K562 (cell line): ENCODE measurements around the gene SEPTIN1. TPM values are rescaled to one million over a fixed set of nuclear protein-coding genes. Genes with fewer than 3 reads are reported as not detected.
A peak's percentile ranks its signal among the peaks of the same experiment; 100 is the strongest.

Source experiments
- BRD4 ChIP-seq: fragments of 200-600 bp; sonication (generic); IDR thresholded peaks from 2 replicates; pipeline ENCODE4 v1.6.1; 2017; ENCODE audit warnings: inconsistent platforms
- ESRRA ChIP-seq: fragments of 450-650 bp; IDR thresholded peaks from 2 replicates; pipeline ENCODE4 v1.6.1; 2014; ENCODE audit warnings: low read depth, mild to moderate bottlenecking, moderate library complexity, borderline replicate concordance
- GTF2B ChIP-seq: IDR thresholded peaks from 2 replicates; pipeline ENCODE4 v1.6.1; 2011; ENCODE audit not compliant: insufficient read length; ENCODE audit errors: extremely low read depth
- JUND ChIP-seq, 2 experiments: IDR thresholded peaks; 2 replicates in 1 of 2; 3 replicates in 1 of 2; pipeline ENCODE4 v1.6.1; 2011; ENCODE audit warnings: borderline replicate concordance in 2 of 2, low read depth in 2 of 2, low read length in 2 of 2, improper control_type of control experiment in 1 of 2, missing biosample characterization in 1 of 2, missing genetic modification characterization in 1 of 2, missing genetic modification reagents in 1 of 2
- LCOR ChIP-seq: sonication (generic); formaldehyde crosslinking; IDR thresholded peaks from 2 replicates; pipeline ENCODE4 v1.8.0; 2022; ENCODE audit warnings: mild to moderate bottlenecking, missing genetic modification reagents
- MAFK ChIP-seq: IDR thresholded peaks from 2 replicates; pipeline ENCODE4 v1.6.1; 2011; ENCODE audit warnings: low read length, improper control_type of control experiment
- MEF2D ChIP-seq: conservative IDR thresholded peaks from 2 replicates; pipeline ENCODE4 v1.6.1; 2016; ENCODE audit warnings: low read depth, missing genetic modification characterization, missing compliant biosample characterization
- MYBL2 ChIP-seq, 2 experiments: fragments of 450-650 bp in 1 of 2; sonication (generic) in 1 of 2; formaldehyde crosslinking in 1 of 2; IDR thresholded peaks; 2 replicates each; pipeline versions ENCODE4 v1.6.1 to v1.8.1; 2017 to 2022; ENCODE audit warnings: borderline replicate concordance in 1 of 2, inconsistent platforms in 1 of 2, low read depth in 1 of 2, mild to moderate bottlenecking in 1 of 2, missing genetic modification reagents in 1 of 2, moderate library complexity in 1 of 2
- NEUROD1 ChIP-seq: fragments of 150-350 bp; IDR thresholded peaks from 2 replicates; pipeline ENCODE4 v1.6.1; 2014; ENCODE audit warnings: borderline replicate concordance, low read length, low read depth; ENCODE audit not compliant: partially characterized antibody
- NFYB ChIP-seq: IDR thresholded peaks from 2 replicates; pipeline ENCODE4 v1.6.1; 2011; ENCODE audit warnings: mild to moderate bottlenecking, moderate library complexity; ENCODE audit not compliant: insufficient read length; ENCODE audit errors: extremely low read depth
- NR2C1 ChIP-seq, 2 experiments: fragments of 450-650 bp; IDR thresholded peaks; 2 replicates each; pipeline ENCODE4 v1.6.1; 2017; ENCODE audit warnings: mild to moderate bottlenecking in 2 of 2, antibody characterized with exemption in 1 of 2, inconsistent platforms in 1 of 2, missing compliant biosample characterization in 1 of 2, missing genetic modification characterization in 1 of 2
- NRF1 ChIP-seq, 2 experiments: fragments of 450-650 bp; IDR thresholded peaks in 1 of 2; conservative IDR thresholded peaks in 1 of 2; 2 replicates each; pipeline ENCODE4 v1.6.1; 2014; ENCODE audit warnings: mild to moderate bottlenecking in 2 of 2
- POLR2B ChIP-seq: fragments of 450-650 bp; IDR thresholded peaks from 2 replicates; pipeline ENCODE4 v1.6.1; 2018; ENCODE audit warnings: low read depth; ENCODE audit not compliant: partially characterized antibody
- RFX7 ChIP-seq: fragments of 250-450 bp; sonication (Bioruptor Pico); IDR thresholded peaks from 2 replicates; pipeline ENCODE4 v1.5.1; 2021; ENCODE audit warnings: mild to moderate bottlenecking
- TEAD4 ChIP-seq, 2 experiments: sonication (generic) in 1 of 2; formaldehyde crosslinking in 1 of 2; IDR thresholded peaks; 2 replicates each; pipeline versions ENCODE4 v1.6.1 to v1.8.0; 2012 to 2022; ENCODE audit warnings: borderline replicate concordance in 1 of 2, inconsistent platforms in 1 of 2, low read length in 1 of 2, mild to moderate bottlenecking in 1 of 2, missing genetic modification reagents in 1 of 2
- polyA plus RNA-seq, 8 experiments: library from polyadenylated mRNA; depleted of rRNA in 4 of 8; stranded (reverse) in 5 of 8; unstranded in 3 of 8; fragments of >200 nt; fragmentation: Nextera tagmentation in 2 of 8; fragmentation: Illumina TruSeq in 1 of 8; extraction: Ambion mirVana in 2 of 8; extraction: Trizol in 1 of 8; gene quantifications; 2 replicates each; pipeline versions ENCODE4 v1.2.1 to v1.2.3, GENCODE V29; 2011 to 2014; ENCODE audit warnings: inconsistent platforms in 1 of 8, missing spikeins in 1 of 8
- total RNA-seq, 7 experiments: library from RNA; depleted of rRNA in 6 of 7; stranded (reverse); fragments of >200 nt in 6 of 7; fragmentation: Illumina TruSeq in 2 of 7; extraction: Trizol in 2 of 7; gene quantifications; 2 replicates each; pipeline versions ENCODE4 v1.2.1 to v1.2.3, GENCODE V29; 2011 to 2021; ENCODE audit warnings: low replicate concordance in 1 of 7
- TF ChIP-seq, protein P1 (sequence below): fragments of 250-450 bp; sonication (Bioruptor Pico); IDR thresholded peaks from 2 replicates; pipeline ENCODE4 v1.5.0; 2022; ENCODE audit warnings: mild to moderate bottlenecking
- TF ChIP-seq, protein P2 (sequence below), 2 experiments: fragments of 200-800 bp in 1 of 2; sonication (Bioruptor generic) in 1 of 2; sonication (generic) in 1 of 2; formaldehyde crosslinking in 1 of 2; IDR thresholded peaks in 1 of 2; conservative IDR thresholded peaks in 1 of 2; 2 replicates each; pipeline versions ENCODE4 v1.5.0 to v1.6.1; 2016 to 2020; ENCODE audit warnings: missing compliant biosample characterization in 1 of 2, missing genetic modification characterization in 1 of 2, missing genetic modification reagents in 1 of 2
- TF ChIP-seq, protein P3 (sequence below): sonication (generic); formaldehyde crosslinking; IDR thresholded peaks from 2 replicates; pipeline ENCODE4 v1.8.0; 2022; ENCODE audit warnings: mild to moderate bottlenecking, missing genetic modification reagents

The SEPTIN1 gene
- total and polyA plus RNA-seq, 9 of the 15 experiments (the other 6 are each of a cell fraction or from before 2014, with no cell fraction given) = 0.23 to 5.6 (median 1.7) TPM; not detected in 1

DNA sequence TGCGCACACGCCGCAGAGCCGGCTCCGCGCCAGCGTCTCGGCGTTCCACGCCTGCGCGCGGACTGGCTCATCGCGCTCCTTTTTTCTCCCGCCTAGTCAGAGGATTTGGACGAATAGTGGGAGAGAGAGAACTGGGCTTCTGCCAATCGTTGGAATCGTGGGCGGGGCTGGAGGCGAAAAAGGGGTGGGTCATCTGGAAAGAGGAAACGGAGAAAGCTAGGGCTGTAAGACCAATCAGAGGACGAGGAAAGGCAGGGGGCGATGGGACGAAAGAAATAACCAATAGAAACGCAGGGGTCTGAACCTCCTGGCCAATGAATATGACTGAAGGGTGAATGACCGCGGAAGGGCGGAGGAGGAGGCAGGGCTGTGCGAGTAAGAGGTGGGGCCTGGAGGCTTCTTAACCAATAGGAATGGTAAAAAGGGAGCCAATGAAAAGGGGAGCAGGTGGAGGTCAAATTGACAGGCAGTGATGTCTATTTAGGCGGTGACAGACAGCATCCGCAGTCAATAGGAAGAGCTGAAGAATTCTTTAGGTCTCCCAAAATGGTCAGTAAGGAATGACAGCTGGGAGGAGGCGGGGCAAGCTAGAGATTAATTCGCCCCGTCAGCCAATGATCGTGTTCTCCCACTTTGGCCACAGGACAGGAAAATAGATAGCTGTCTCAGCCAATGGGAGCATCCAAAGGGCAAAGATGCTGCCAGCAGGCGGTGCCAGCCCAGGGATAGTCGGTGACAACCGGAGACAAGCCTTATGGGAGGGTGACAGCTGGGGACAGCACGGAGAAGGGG, 11.7 kb downstream of the SEPTIN1 start, which contains the start of gene TBC1D10B (continued):
- TF ChIP-seq MYBL2 (IDR thresholded peaks at IDR 0.05; ENCODE audit: low read depth) (no peak), MYBL2 (CRISPR knock-in tag; IDR thresholded peaks at IDR 0.05; ENCODE audit: borderline replicate concordance) (no peak), GTF2B (no peak), LCOR (CRISPR knock-in tag) (peak; percentile 95), NEUROD1 (peak; percentile 98), NFYB (peak; percentile 85), RFX7 (CRISPR knock-in tag) (no peak), NR2C1 (IDR thresholded peaks at IDR 0.05) (no peak; the same call in 1 of the 2 replicates), NR2C1 (tag; IDR thresholded peaks at IDR 0.05) (no peak), TEAD4 (IDR thresholded peaks at IDR 0.05; ENCODE audit: low read length) (no peak), TEAD4 (CRISPR knock-in tag; IDR thresholded peaks at IDR 0.05; ENCODE audit: borderline replicate concordance) (no peak), ESRRA (0 out of 2 replicates have a peak, but pooled peaks have one; percentile 20), JUND (IDR thresholded peaks at IDR 0.05; ENCODE audit: borderline replicate concordance, low read depth, low read length) (peak; percentile 37), JUND (tag; IDR thresholded peaks at IDR 0.05; ENCODE audit: borderline replicate concordance, low read depth, low read length) (peak; percentile 30; the same call in 1 of the 3 replicates), POLR2B (no peak), BRD4 (no peak), MAFK (peak; percentile 38; the same call in 1 of the 2 replicates), MEF2D (no peak; the same call in 1 of the 2 replicates), NRF1 (conservative IDR thresholded peaks at IDR 0.05 in 1 of 2, IDR thresholded peaks at IDR 0.05 in 1 of 2) (peak; percentile 96 to 97)
- TF ChIP-seq, protein P1, sequence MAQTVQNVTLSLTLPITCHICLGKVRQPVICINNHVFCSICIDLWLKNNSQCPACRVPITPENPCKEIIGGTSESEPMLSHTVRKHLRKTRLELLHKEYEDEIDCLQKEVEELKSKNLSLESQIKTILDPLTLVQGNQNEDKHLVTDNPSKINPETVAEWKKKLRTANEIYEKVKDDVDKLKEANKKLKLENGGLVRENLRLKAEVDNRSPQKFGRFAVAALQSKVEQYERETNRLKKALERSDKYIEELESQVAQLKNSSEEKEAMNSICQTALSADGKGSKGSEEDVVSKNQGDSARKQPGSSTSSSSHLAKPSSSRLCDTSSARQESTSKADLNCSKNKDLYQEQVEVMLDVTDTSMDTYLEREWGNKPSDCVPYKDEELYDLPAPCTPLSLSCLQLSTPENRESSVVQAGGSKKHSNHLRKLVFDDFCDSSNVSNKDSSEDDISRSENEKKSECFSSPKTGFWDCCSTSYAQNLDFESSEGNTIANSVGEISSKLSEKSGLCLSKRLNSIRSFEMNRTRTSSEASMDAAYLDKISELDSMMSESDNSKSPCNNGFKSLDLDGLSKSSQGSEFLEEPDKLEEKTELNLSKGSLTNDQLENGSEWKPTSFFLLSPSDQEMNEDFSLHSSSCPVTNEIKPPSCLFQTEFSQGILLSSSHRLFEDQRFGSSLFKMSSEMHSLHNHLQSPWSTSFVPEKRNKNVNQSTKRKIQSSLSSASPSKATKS (CRISPR knock-in tag) = no peak
- TF ChIP-seq, protein P2, sequence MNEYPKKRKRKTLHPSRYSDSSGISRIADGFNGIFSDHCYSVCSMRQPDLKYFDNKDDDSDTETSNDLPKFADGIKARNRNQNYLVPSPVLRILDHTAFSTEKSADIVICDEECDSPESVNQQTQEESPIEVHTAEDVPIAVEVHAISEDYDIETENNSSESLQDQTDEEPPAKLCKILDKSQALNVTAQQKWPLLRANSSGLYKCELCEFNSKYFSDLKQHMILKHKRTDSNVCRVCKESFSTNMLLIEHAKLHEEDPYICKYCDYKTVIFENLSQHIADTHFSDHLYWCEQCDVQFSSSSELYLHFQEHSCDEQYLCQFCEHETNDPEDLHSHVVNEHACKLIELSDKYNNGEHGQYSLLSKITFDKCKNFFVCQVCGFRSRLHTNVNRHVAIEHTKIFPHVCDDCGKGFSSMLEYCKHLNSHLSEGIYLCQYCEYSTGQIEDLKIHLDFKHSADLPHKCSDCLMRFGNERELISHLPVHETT (CRISPR knock-in tag; conservative IDR thresholded peaks at IDR 0.05 in 1 of 2, IDR thresholded peaks at IDR 0.05 in 1 of 2) = peak in 1 of 2 experiments; percentile 74; a peak in 1 of 4 replicates
- TF ChIP-seq, protein P3, sequence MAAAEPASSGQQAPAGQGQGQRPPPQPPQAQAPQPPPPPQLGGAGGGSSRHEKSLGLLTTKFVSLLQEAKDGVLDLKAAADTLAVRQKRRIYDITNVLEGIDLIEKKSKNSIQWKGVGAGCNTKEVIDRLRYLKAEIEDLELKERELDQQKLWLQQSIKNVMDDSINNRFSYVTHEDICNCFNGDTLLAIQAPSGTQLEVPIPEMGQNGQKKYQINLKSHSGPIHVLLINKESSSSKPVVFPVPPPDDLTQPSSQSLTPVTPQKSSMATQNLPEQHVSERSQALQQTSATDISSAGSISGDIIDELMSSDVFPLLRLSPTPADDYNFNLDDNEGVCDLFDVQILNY (CRISPR knock-in tag) = no peak
